K562 (cell line): ENCODE data around the gene ACTL9. TPM values are rescaled to one million over a fixed set of nuclear protein-coding genes. Genes with fewer than 3 reads are reported as not detected.

Experiments used
- ATAC-seq: fragments of 200-7000 bp; cut with Tn5 transposase; 3 replicates; pipeline ENCODE4 v1.9.1; 2020; ENCODE audit warnings: moderate library complexity
- BruUV-seq: library from RNA; stranded (reverse); fragments of 400-500 nt; replicated peaks from 2 replicates; lab custom pipeline; 2021; lab: Mats Ljungman, UMichigan
- CTCF ChIA-PET: fragments of 300-600 bp; formaldehyde crosslinking; extraction: SDS; loops from one replicate; lab custom pipeline; 2021; ENCODE audit warnings: low intra/inter-chr PET ratio; lab: Yijun Ruan, JAX
- POLR2A ChIA-PET: fragments of 300-600, 350-650 bp; sonication (Branson Sonifier 250); formaldehyde crosslinking; extraction: SDS; loops from one replicate; lab custom pipeline; 2021; ENCODE audit warnings: antibody characterized with exemption, inconsistent platforms; lab: Yijun Ruan, JAX
- DNase-seq, 4 experiments: peaks; one replicate each; pipeline versions ENCODE4 v3.0.0 to v3.0.0-alpha.2; 2011 to 2018; ENCODE audit warnings: low spot score in 3 of 4, mixed read lengths in 3 of 4; ENCODE audit errors: extremely low read depth in 1 of 4
- FAIRE-seq: peaks from 2 replicates; lab custom pipeline; 2011; peaks lifted over from hg19 to GRCh38; lab: Jason Lieb, UNC
- H2AFZ ChIP-seq: 2 replicates; pipeline ENCODE4 v1.6.0; 2011; ENCODE audit warnings: low read depth, low read length, control low read depth, inconsistent platforms
- H3K27ac ChIP-seq: fragments of 200-600 bp; 3 replicates; pipeline ENCODE4 v1.8.0; 2011; ENCODE audit warnings: low read depth, mild to moderate bottlenecking, control low read depth, inconsistent platforms, low read length, moderate library complexity, mixed read lengths; ENCODE audit errors: extremely low read depth
- H3K27me3 ChIP-seq, 2 experiments: fragments of 300-600 bp in 1 of 2; 2 replicates in 1 of 2; 3 replicates in 1 of 2; pipeline versions ENCODE4 v1.6.0 to v1.8.0; 2011; ENCODE audit warnings: inconsistent platforms in 2 of 2, low read length in 2 of 2, mild to moderate bottlenecking in 1 of 2, mixed read lengths in 1 of 2, moderate library complexity in 1 of 2; ENCODE audit not compliant: control insufficient read depth in 2 of 2, insufficient read depth in 2 of 2
- H3K36me3 ChIP-seq: fragments of 300-600 bp; 3 replicates; pipeline ENCODE4 v1.8.0; 2011; ENCODE audit warnings: mild to moderate bottlenecking, low read length, inconsistent platforms; ENCODE audit not compliant: control insufficient read depth, insufficient read depth
- H3K4me1 ChIP-seq, 2 experiments: fragments of 200-600 bp in 1 of 2; replicated peaks in 1 of 2; 2 replicates in 1 of 2; 3 replicates in 1 of 2; pipeline versions ENCODE4 v1.5.1 to v1.8.0; 2011; ENCODE audit warnings: inconsistent platforms in 2 of 2, low read length in 2 of 2, mild to moderate bottlenecking in 1 of 2, mixed read lengths in 1 of 2, moderate library complexity in 1 of 2; ENCODE audit not compliant: control insufficient read depth in 2 of 2, insufficient read depth in 2 of 2
- H3K4me2 ChIP-seq: 2 replicates; pipeline ENCODE4 v1.6.1; 2011; ENCODE audit warnings: low read length, control low read depth, inconsistent platforms, mixed read lengths; ENCODE audit not compliant: insufficient read depth
- H3K4me3 ChIP-seq: fragments of 200-600 bp; sonication (generic), shearing (Covaris generic); 2 replicates; pipeline ENCODE4 v1.5.1; 2016; ENCODE audit warnings: control low read depth, inconsistent platforms
- H3K79me2 ChIP-seq: fragments of 200-600 bp; 3 replicates; pipeline ENCODE4 v1.8.0; 2011; ENCODE audit warnings: low read length, inconsistent platforms; ENCODE audit not compliant: control insufficient read depth, insufficient read depth
- H3K9ac ChIP-seq, 2 experiments: 2 replicates each; pipeline versions ENCODE4 v1.6.0 to v1.6.1; 2011; ENCODE audit warnings: low read depth in 2 of 2, low read length in 2 of 2, control low read depth in 1 of 2, inconsistent platforms in 1 of 2, mild to moderate bottlenecking in 1 of 2, mixed read lengths in 1 of 2; ENCODE audit not compliant: insufficient read depth in 1 of 2
- H3K9me1 ChIP-seq: one replicate; pipeline ENCODE4 v1.6.0; 2011; ENCODE audit warnings: inconsistent platforms, mild to moderate bottlenecking, low read length, moderate library complexity; ENCODE audit not compliant: control insufficient read depth, insufficient read depth
- H3K9me3 ChIP-seq: replicated peaks from 2 replicates; pipeline ENCODE4 v1.5.1; 2011; ENCODE audit warnings: low read depth, low read length, inconsistent platforms; ENCODE audit not compliant: control insufficient read depth, insufficient read depth
- H4K20me1 ChIP-seq: replicated peaks from 2 replicates; pipeline ENCODE4 v1.6.1; 2011; ENCODE audit warnings: low read length, inconsistent platforms, mixed read lengths; ENCODE audit not compliant: control insufficient read depth, insufficient read depth
- CBX8 ChIP-seq: fragments of 200-600 bp; sonication (generic); IDR thresholded peaks from 2 replicates; pipeline ENCODE4 v1.6.1; 2012; ENCODE audit warnings: borderline replicate concordance, mixed run types, low read depth, mild to moderate bottlenecking, moderate library complexity, mixed read lengths, low read length, control low read depth, inconsistent platforms; ENCODE audit not compliant: poor library complexity, severe bottlenecking; ENCODE audit errors: extremely low read depth
- CREB1 ChIP-seq, 2 experiments: sonication (generic) in 1 of 2; formaldehyde crosslinking in 1 of 2; IDR thresholded peaks; 2 replicates each; pipeline versions ENCODE4 v1.6.1 to v1.8.0; 2012 to 2022; ENCODE audit warnings: inconsistent platforms in 1 of 2, mild to moderate bottlenecking in 1 of 2, missing genetic modification reagents in 1 of 2, moderate library complexity in 1 of 2
- CREM ChIP-seq: IDR thresholded peaks from 2 replicates; pipeline ENCODE4 v1.6.1; 2014; ENCODE audit warnings: antibody characterized with exemption, low read depth
- CSDE1 ChIP-seq, 2 experiments: fragments of 450-650 bp; IDR thresholded peaks; 2 replicates each; pipeline ENCODE4 v1.6.1; 2016; ENCODE audit warnings: mild to moderate bottlenecking in 1 of 2
- ESRRA ChIP-seq: fragments of 450-650 bp; IDR thresholded peaks from 2 replicates; pipeline ENCODE4 v1.6.1; 2014; ENCODE audit warnings: low read depth, mild to moderate bottlenecking, moderate library complexity, borderline replicate concordance
- ETV6 ChIP-seq, 3 experiments: fragments of 150-350 bp in 1 of 3; sonication (generic) in 1 of 3; formaldehyde crosslinking in 1 of 3; IDR thresholded peaks; 2 replicates each; pipeline versions ENCODE4 v1.6.1 to v1.8.0; 2014 to 2022; ENCODE audit warnings: borderline replicate concordance in 2 of 3, low read depth in 2 of 3, antibody characterized with exemption in 1 of 3, low read length in 1 of 3, mild to moderate bottlenecking in 1 of 3, missing genetic modification reagents in 1 of 3
- MAZ ChIP-seq, 2 experiments: fragments of 450-650 bp in 1 of 2; sonication (generic) in 1 of 2; formaldehyde crosslinking; IDR thresholded peaks in 1 of 2; conservative IDR thresholded peaks in 1 of 2; 2 replicates each; pipeline versions ENCODE4 v1.4.0 to v1.5.0; 2020; ENCODE audit warnings: mild to moderate bottlenecking in 1 of 2, missing genetic modification reagents in 1 of 2
- MEIS2 ChIP-seq: fragments of 450-650 bp; IDR thresholded peaks from 2 replicates; pipeline ENCODE4 v1.6.1; 2014; ENCODE audit warnings: mild to moderate bottlenecking; ENCODE audit not compliant: partially characterized antibody
- MYNN ChIP-seq, 2 experiments: sonication (generic); formaldehyde crosslinking in 1 of 2; IDR thresholded peaks; 2 replicates each; pipeline versions ENCODE4 v1.5.0 to v1.6.1; 2016 to 2020; ENCODE audit warnings: antibody characterized with exemption in 1 of 2, missing genetic modification reagents in 1 of 2
- PRPF4 ChIP-seq: fragments of 200-400 bp; formaldehyde crosslinking; IDR thresholded peaks from one replicate; pipeline ENCODE4 v1.6.1; 2017; ENCODE audit warnings: low read length, low read depth, mild to moderate bottlenecking; ENCODE audit not compliant: insufficient read depth, poor library complexity, severe bottlenecking
- RBM22 ChIP-seq: fragments of 200-400 bp; formaldehyde crosslinking; IDR thresholded peaks from 2 replicates; pipeline ENCODE4 v1.6.1; 2018; ENCODE audit warnings: low read length, low read depth; ENCODE audit not compliant: poor library complexity, severe bottlenecking
- SAFB2 ChIP-seq: fragments of 200-400 bp; formaldehyde crosslinking; IDR thresholded peaks from 2 replicates; pipeline ENCODE4 v1.6.1; 2018; ENCODE audit warnings: borderline replicate concordance, low read length, low read depth, moderate library complexity; ENCODE audit not compliant: severe bottlenecking
- SIRT6 ChIP-seq: IDR thresholded peaks from one replicate; pipeline ENCODE4 v1.6.1; 2012; ENCODE audit warnings: low read depth, mild to moderate bottlenecking, control low read depth, inconsistent platforms, low read length, moderate library complexity
- SMARCE1 ChIP-seq: fragments of 450-650 bp; IDR thresholded peaks from 2 replicates; pipeline ENCODE4 v1.7.1; 2016; ENCODE audit warnings: mild to moderate bottlenecking
- TBL1XR1 ChIP-seq, 2 experiments: IDR thresholded peaks; 2 replicates each; pipeline ENCODE4 v1.6.1; 2012; ENCODE audit warnings: improper control_type of control experiment in 2 of 2, low read length in 2 of 2, mild to moderate bottlenecking in 1 of 2
- USF2 ChIP-seq: sonication (generic); formaldehyde crosslinking; IDR thresholded peaks from 2 replicates; pipeline ENCODE4 v1.5.0; 2020; ENCODE audit warnings: missing genetic modification reagents
- WGBS: fragments of 100-300 bp; shearing (Covaris generic); methylation state at CpG from one replicate; pipeline ENCODE4 v1.1.6; 2016; ENCODE audit warnings: low coverage, mixed read lengths; ENCODE audit not compliant: insufficient coverage; ENCODE audit errors: missing lambda C conversion rate; 5-methylcytosine and 5-hydroxymethylcytosine counted together
- in situ Hi-C: fragments of 300-500 bp; cut with MboI; formaldehyde crosslinking; loops from 4 replicates; pipeline ENCODE4 v1.15.0; 2018; ENCODE audit warnings: inconsistent platforms, mixed read lengths
- intact Hi-C: fragments of 100-400 bp; cut with micrococcal nuclease; formaldehyde crosslinking; loops from 2 replicates; pipeline ENCODE4 v1.14.2; 2022
- polyA plus RNA-seq, 8 experiments: library from polyadenylated mRNA; depleted of rRNA in 4 of 8; stranded (reverse) in 5 of 8; unstranded in 3 of 8; fragments of >200 nt; fragmentation: Nextera tagmentation in 2 of 8; fragmentation: Illumina TruSeq in 1 of 8; extraction: Ambion mirVana in 2 of 8; extraction: Trizol in 1 of 8; gene quantifications; 2 replicates each; pipeline versions ENCODE4 v1.2.1 to v1.2.3, GENCODE V29; 2011 to 2014; ENCODE audit warnings: inconsistent platforms in 1 of 8, missing spikeins in 1 of 8
- total RNA-seq, 7 experiments: library from RNA; depleted of rRNA in 6 of 7; stranded (reverse); fragments of >200 nt in 6 of 7; fragmentation: Illumina TruSeq in 2 of 7; extraction: Trizol in 2 of 7; gene quantifications; 2 replicates each; pipeline versions ENCODE4 v1.2.1 to v1.2.3, GENCODE V29; 2011 to 2021; ENCODE audit warnings: low replicate concordance in 1 of 7

The ACTL9 gene
- total and polyA plus RNA-seq, 9 of the 15 experiments (the other 6 are each of a cell fraction or from before 2014, with no cell fraction given): not detected

GRCh38 chr19:8690753-8691539, 7.6 kb downstream of the ACTL9 start (continued):
- no peak for TF ChIP-seq CSDE1 (IDR thresholded peaks at IDR 0.05)
- TF ChIP-seq, all 486 proteins: peak for 9

DNA sequence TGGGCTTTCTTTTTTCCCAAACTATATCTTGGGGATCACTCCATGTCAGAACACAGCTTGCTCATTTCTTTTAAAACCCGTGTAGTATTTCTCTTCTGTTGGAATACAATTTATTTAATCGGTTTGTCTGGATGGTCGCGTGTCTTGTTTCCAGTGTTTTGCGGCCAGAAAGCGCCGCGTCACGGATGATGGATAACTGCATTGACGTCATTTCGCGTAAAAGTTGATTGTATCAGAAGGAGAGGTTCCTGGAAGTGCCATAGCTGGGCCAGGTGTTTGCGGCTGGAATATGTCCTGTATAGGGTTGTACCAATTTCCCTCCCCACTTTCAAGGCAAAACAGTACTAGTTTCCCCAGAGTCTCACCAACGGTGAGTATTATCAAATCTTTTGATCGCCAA, 9.7 kb downstream of the ACTL9 start:
- ATAC-seq: no peak
- H3K9me3 ChIP-seq: no peaks in the 10 kb centered on the region
- BruUV-seq: no TSS peak
- DNase-seq: peak in 1 of 4 experiments; percentile 40
- H3K36me3 ChIP-seq: no peaks in the 10 kb centered on the region
- ChIA-PET POLR2A (interaction anchor here (1.2 kb wide), 1 partner anchor 18 kb away, joined by 3 read pairs; no protein-coding TSS in a partner anchor), CTCF (interaction anchor here (0.9 kb wide), 1 partner anchor 108 kb away, joined by 4 read pairs; no protein-coding TSS in a partner anchor)
- H3K27ac ChIP-seq: no peak overlapping the region
- no peak overlapping the region; a peak in 1 of 4 replicates for H3K9ac ChIP-seq
- WGBS: 0% methylated on average over 15 of the region's 15 CpGs
- in situ Hi-C loops: no loop called here
- peak; percentile 75 for FAIRE-seq
- no peaks in the 10 kb centered on the region for H4K20me1 ChIP-seq
- H3K4me1 ChIP-seq: no peaks in the 10 kb centered on the region; a peak in 3 of 5 replicates
- H3K4me3 ChIP-seq: no peak overlapping the region
- H3K27me3 ChIP-seq: no peaks in the 10 kb centered on the region
- intact Hi-C loops: no loop called here
- no peaks in the 10 kb centered on the region for H3K9me1 ChIP-seq
- peak overlapping the region; percentile 33; the same call in 1 of the 2 replicates for H3K4me2 ChIP-seq
- no peak overlapping the region for H2AFZ ChIP-seq
- H3K79me2 ChIP-seq: no peaks in the 10 kb centered on the region
- TF ChIP-seq USF2 (CRISPR knock-in tag) (no peak), ESRRA (peak; percentile 34; the same call in 1 of the 2 replicates), MYNN (IDR thresholded peaks at IDR 0.05) (no peak), MYNN (CRISPR knock-in tag; IDR thresholded peaks at IDR 0.05) (no peak), SIRT6 (no peak), RBM22 (no peak), SMARCE1 (peak; percentile 64; the same call in 1 of the 2 replicates), CBX8 (no peak), SAFB2 (no peak), PRPF4 (no peak), MEIS2 (peak; percentile 91), TBL1XR1 (IDR thresholded peaks at IDR 0.05; ENCODE audit: low read length in 2 of 2) (peak in 1 of 2 experiments; percentile 44; a peak in 1 of 4 replicates), CREM (peak; percentile 94), ETV6 (IDR thresholded peaks at IDR 0.05; ENCODE audit: borderline replicate concordance in 1 of 2, low read depth in 2 of 2, low read length in 1 of 2) (0 out of 4 replicates have a peak, but pooled peaks of 1 of the 2 experiments have one; percentile 25), ETV6 (CRISPR knock-in tag; IDR thresholded peaks at IDR 0.05; ENCODE audit: borderline replicate concordance) (no peak), CREB1 (IDR thresholded peaks at IDR 0.05) (peak; percentile 70; the same call in 1 of the 2 replicates), CREB1 (CRISPR knock-in tag; IDR thresholded peaks at IDR 0.05) (peak; percentile 77; the same call in 1 of the 2 replicates), MAZ (CRISPR knock-in tag; conservative IDR thresholded peaks at IDR 0.05 in 1 of 2, IDR thresholded peaks at IDR 0.05 in 1 of 2) (peak in 1 of 2 experiments; percentile 28; a peak in 1 of 4 replicates)
